H1 (cell line): ENCODE measurements around the gene ACTR2. TPM values are rescaled to one million over a fixed set of nuclear protein-coding genes. Genes with fewer than 3 reads are reported as not detected.

Source experiments
- CTCF ChIA-PET: fragments of 300-600 bp; sonication (Branson Sonifier 250); formaldehyde crosslinking; loops from one replicate; lab custom pipeline; 2021; ENCODE audit not compliant: partially characterized antibody; lab: Charles Lee
- POLR2A ChIA-PET: fragments of 300-600 bp; sonication (Branson Sonifier 250); formaldehyde crosslinking; loops from one replicate; lab custom pipeline; 2021; ENCODE audit warnings: inconsistent platforms; ENCODE audit not compliant: partially characterized antibody; lab: Charles Lee
- DNase-seq, 2 experiments: peaks; one replicate each; pipeline versions ENCODE4 v3.0.0 to v3.0.0-alpha.2; 2010 to 2022; ENCODE audit warnings: low spot score in 2 of 2, low read depth in 1 of 2, mixed read lengths in 1 of 2
- FAIRE-seq: peaks from 2 replicates; lab custom pipeline; 2011; peaks lifted over from hg19 to GRCh38; lab: Jason Lieb, UNC
- H2AFZ ChIP-seq: 2 replicates; pipeline ENCODE4 v1.8.1; 2012; ENCODE audit warnings: low read length, inconsistent platforms
- H2AK5ac ChIP-seq: 2 replicates; pipeline ENCODE4 v1.6.1; 2013; ENCODE audit warnings: low read depth, low read length
- H2BK120ac ChIP-seq: replicated peaks from 2 replicates; pipeline ENCODE3; 2013; ENCODE audit warnings: low read depth, low read length, inconsistent platforms
- H2BK12ac ChIP-seq: 2 replicates; pipeline ENCODE4 v1.6.1; 2013; ENCODE audit warnings: low read depth, low read length
- H2BK15ac ChIP-seq: 2 replicates; pipeline ENCODE4 v1.6.1; 2013; ENCODE audit warnings: low read length
- H2BK20ac ChIP-seq: 2 replicates; pipeline ENCODE4 v1.6.1; 2013; ENCODE audit warnings: low read length
- H2BK5ac ChIP-seq: 2 replicates; pipeline ENCODE4 v1.6.1; 2013; ENCODE audit warnings: low read depth, low read length
- H3K14ac ChIP-seq: 2 replicates; pipeline ENCODE4 v1.6.1; 2013; ENCODE audit warnings: inconsistent platforms; ENCODE audit not compliant: insufficient read length
- H3K18ac ChIP-seq: 2 replicates; pipeline ENCODE4 v1.6.1; 2013; ENCODE audit warnings: low read length; ENCODE audit errors: extremely low read depth
- H3K23ac ChIP-seq: 2 replicates; pipeline ENCODE4 v1.6.1; 2013; ENCODE audit warnings: inconsistent platforms; ENCODE audit not compliant: insufficient read length
- H3K23me2 ChIP-seq: 2 replicates; pipeline ENCODE4 v1.6.1; 2013; ENCODE audit warnings: low read depth, low read length
- H3K27ac ChIP-seq: 2 replicates; pipeline ENCODE4 v1.6.1; 2011; ENCODE audit warnings: low read depth, low read length, inconsistent platforms
- H3K27me3 ChIP-seq, 4 experiments: replicated peaks in 1 of 4; 1 replicate in 1 of 4; 2 replicates in 3 of 4; pipeline versions ENCODE4 v1.6.1 to v1.8.1; 2011 to 2013; ENCODE audit warnings: low read length in 3 of 4, mild to moderate bottlenecking in 3 of 4, inconsistent platforms in 2 of 4, mixed read lengths in 2 of 4, moderate library complexity in 1 of 4; ENCODE audit not compliant: control insufficient read depth in 3 of 4, insufficient read depth in 3 of 4; ENCODE audit errors: extremely low read depth in 1 of 4
- H3K36me3 ChIP-seq, 4 experiments: 2 replicates each; pipeline versions ENCODE4 v1.6.1 to v1.8.1; 2011 to 2013; ENCODE audit warnings: mild to moderate bottlenecking in 4 of 4, low read length in 3 of 4, moderate library complexity in 2 of 4, control low read depth in 1 of 4, inconsistent platforms in 1 of 4; ENCODE audit not compliant: insufficient read depth in 4 of 4, control insufficient read depth in 2 of 4
- H3K4ac ChIP-seq: replicated peaks from 2 replicates; pipeline ENCODE3; 2013; ENCODE audit warnings: low read length, low read depth, mixed read lengths, inconsistent platforms; ENCODE audit not compliant: insufficient read length
- H3K4me1 ChIP-seq, 4 experiments: replicated peaks in 1 of 4; 1 replicate in 1 of 4; 2 replicates in 3 of 4; pipeline versions ENCODE4 v1.6.1 to v1.8.1; 2011 to 2013; ENCODE audit warnings: low read length in 3 of 4, inconsistent platforms in 2 of 4, mixed read lengths in 1 of 4; ENCODE audit not compliant: insufficient read depth in 4 of 4, control insufficient read depth in 3 of 4
- H3K4me2 ChIP-seq, 2 experiments: 2 replicates each; pipeline versions ENCODE4 v1.6.1 to v1.8.1; 2011 to 2013; ENCODE audit warnings: low read depth in 2 of 2, low read length in 2 of 2, control low read depth in 1 of 2, inconsistent platforms in 1 of 2, mild to moderate bottlenecking in 1 of 2; ENCODE audit not compliant: insufficient read depth in 1 of 2
- H3K4me3 ChIP-seq, 4 experiments: fragments of 200-600, 300-600 bp in 1 of 4; sonication (generic), shearing (Covaris generic), sonication (Bioruptor Twin) in 1 of 4; 2 replicates each; pipeline versions ENCODE4 v1.5.1 to v1.8.1; 2011 to 2016; ENCODE audit warnings: low read length in 4 of 4, low read depth in 3 of 4, control low read depth in 2 of 4, inconsistent platforms in 2 of 4, mild to moderate bottlenecking in 2 of 4, mixed read lengths in 1 of 4, moderate library complexity in 1 of 4; ENCODE audit not compliant: insufficient read depth in 2 of 4; ENCODE audit errors: extremely low read depth in 1 of 4
- H3K56ac ChIP-seq: replicated peaks from 2 replicates; pipeline ENCODE3; 2013; ENCODE audit warnings: low read depth, mild to moderate bottlenecking, mixed read lengths, low read length, inconsistent platforms; ENCODE audit not compliant: insufficient read length
- H3K79me1 ChIP-seq: 2 replicates; pipeline ENCODE4 v1.6.1; 2013; ENCODE audit warnings: low read depth, low read length, control low read depth
- H3K79me2 ChIP-seq, 2 experiments: 2 replicates each; pipeline versions ENCODE4 v1.6.1 to v1.8.1; 2012 to 2013; ENCODE audit warnings: low read length in 2 of 2, mild to moderate bottlenecking in 2 of 2, inconsistent platforms in 1 of 2; ENCODE audit not compliant: insufficient read depth in 2 of 2, control insufficient read depth in 1 of 2
- H3K9ac ChIP-seq, 4 experiments: replicated peaks in 1 of 4; 1 replicate in 1 of 4; 2 replicates in 3 of 4; pipeline versions ENCODE4 v1.6.1 to v1.8.1; 2011 to 2013; ENCODE audit warnings: low read depth in 3 of 4, low read length in 3 of 4, control low read depth in 2 of 4, mild to moderate bottlenecking in 2 of 4, moderate library complexity in 2 of 4, inconsistent platforms in 1 of 4; ENCODE audit errors: extremely low read depth in 1 of 4
- H3K9me3 ChIP-seq, 2 experiments: 2 replicates each; pipeline versions ENCODE4 v1.6.1 to v1.8.1; 2012 to 2013; ENCODE audit warnings: mild to moderate bottlenecking in 2 of 2, moderate library complexity in 2 of 2, control low read depth in 1 of 2, inconsistent platforms in 1 of 2, low read depth in 1 of 2, low read length in 1 of 2, mixed read lengths in 1 of 2; ENCODE audit not compliant: insufficient read depth in 2 of 2
- H4K20me1 ChIP-seq, 2 experiments: replicated peaks in 1 of 2; 2 replicates each; pipeline versions ENCODE3 to v1.8.1; 2011 to 2013; ENCODE audit warnings: inconsistent platforms in 2 of 2, low read length in 2 of 2, mild to moderate bottlenecking in 1 of 2; ENCODE audit not compliant: insufficient read depth in 2 of 2, control insufficient read depth in 1 of 2
- H4K5ac ChIP-seq: 2 replicates; pipeline ENCODE4 v1.6.1; 2013; ENCODE audit warnings: low read length, low read depth, mixed read lengths, inconsistent platforms; ENCODE audit not compliant: insufficient read length
- H4K8ac ChIP-seq: 2 replicates; pipeline ENCODE4 v1.8.0; 2013; ENCODE audit warnings: mild to moderate bottlenecking, moderate library complexity, low read length, inconsistent platforms; ENCODE audit not compliant: insufficient read depth; ENCODE audit errors: extremely low read depth
- H4K91ac ChIP-seq: replicated peaks from 2 replicates; pipeline ENCODE3; 2013; ENCODE audit warnings: low read length, mixed read lengths, inconsistent platforms; ENCODE audit not compliant: insufficient read length
- CHD2 ChIP-seq: IDR thresholded peaks from 2 replicates; pipeline ENCODE4 v1.6.1; 2012; ENCODE audit warnings: low read length, improper control_type of control experiment
- GABPA ChIP-seq: IDR thresholded peaks from 2 replicates; pipeline ENCODE4 v1.6.1; 2011; ENCODE audit warnings: mild to moderate bottlenecking, low read length, moderate library complexity, borderline replicate concordance; ENCODE audit not compliant: insufficient read depth
- JUN ChIP-seq: IDR thresholded peaks from 2 replicates; pipeline ENCODE4 v1.6.1; 2011; ENCODE audit warnings: low read depth, mild to moderate bottlenecking, improper control_type of control experiment, low read length
- POLR2A ChIP-seq, 2 experiments: IDR thresholded peaks; 1 replicate in 1 of 2; 2 replicates in 1 of 2; pipeline ENCODE4 v1.6.1; 2011; ENCODE audit warnings: low read depth in 2 of 2, low read length in 2 of 2, mild to moderate bottlenecking in 2 of 2; ENCODE audit errors: control extremely low read depth in 1 of 2
- SIRT6 ChIP-seq: IDR thresholded peaks from one replicate; pipeline ENCODE4 v1.7.1; 2012; ENCODE audit warnings: low read length, inconsistent platforms
- SRF ChIP-seq: IDR thresholded peaks from 2 replicates; pipeline ENCODE4 v1.6.1; 2011; ENCODE audit warnings: mild to moderate bottlenecking, low read depth, low read length, moderate library complexity
- polyA plus RNA-seq, 7 experiments: library from polyadenylated mRNA; depleted of rRNA in 3 of 7; stranded (reverse) in 5 of 7; unstranded in 2 of 7; fragments of >200 nt in 5 of 7; fragments of 200-250 nt in 2 of 7; gene quantifications; 1 replicate in 5 of 7; 2 replicates in 1 of 7; 4 replicates in 1 of 7; pipeline versions ENCODE4 v1.2.1 to v1.2.3, GENCODE V29; 2011 to 2013; ENCODE audit warnings: missing spikeins in 2 of 7, mixed read lengths in 2 of 7
- total RNA-seq: library from RNA; stranded (reverse); fragmentation: NEBNext Ultra II Directional; extraction: Animal tissue kit (Norgen Biotek cat#: 25700); gene quantifications from 2 replicates; pipeline ENCODE4 v1.2.1, GENCODE V29; 2021

Gene ACTR2
- total and polyA plus RNA-seq, 2 of the 8 experiments (the other 6 are each of a cell fraction or from before 2014, with no cell fraction given), result 28.3 to 171 TPM

- Histone ChIP-seq H4K20me1 (no peaks in the 10 kb centered on the region), H3K14ac (no peak overlapping the region), H2BK12ac (no peak overlapping the region), H3K4ac (no peak overlapping the region), H2AFZ (no peak overlapping the region), H4K5ac (no peak overlapping the region), H3K27me3 (no peaks in the 10 kb centered on the region), H2AK5ac (no peak overlapping the region), H3K18ac (no peak overlapping the region), H3K9me3 (no peaks in the 10 kb centered on the region), H2BK15ac (no peak overlapping the region), H3K56ac (no peak overlapping the region), H4K91ac (no peak overlapping the region), H3K9ac (no peak overlapping the region), H3K4me2 (no peak overlapping the region), H3K4me1 (no peaks in the 10 kb centered on the region), H3K4me3 (no peak overlapping the region), H2BK120ac (no peak overlapping the region), H2BK5ac (no peak overlapping the region), H3K79me1 (no peaks in the 10 kb centered on the region), H3K79me2 (no peaks in the 10 kb centered on the region), H3K36me3 (peaks cover 0 to 21% (median 0%) of the 10 kb centered on the region in 4 experiments; a peak in 4 of 8 replicates), H4K8ac (no peak overlapping the region), H3K23ac (no peak overlapping the region), H2BK20ac (no peak overlapping the region), H3K27ac (no peak overlapping the region), H3K23me2 (no peaks in the 10 kb centered on the region; the same call in 1 of the 2 replicates)
- FAIRE-seq, result no peak
- DNase-seq, result no peak
- POLR2A ChIA-PET, result interaction anchor here (0.9 kb wide), 1 partner anchor 11 kb away, joined by 3 read pairs; no protein-coding TSS in a partner anchor
- CTCF ChIA-PET, result interaction anchor here (0.6 kb wide), 1 partner anchor 1187 kb away, joined by 3 read pairs; no protein-coding TSS in a partner anchor
- TF ChIP-seq SIRT6, result no peak
- no peak for TF ChIP-seq GABPA
- no peak for TF ChIP-seq JUN
- no peak for TF ChIP-seq CHD2
- TF ChIP-seq POLR2A (IDR thresholded peaks at IDR 0.05; ENCODE audit: control extremely low read depth in 1 of 2, low read depth in 2 of 2, low read length in 2 of 2), result no peak
- no peak for TF ChIP-seq SRF
- TF ChIP-seq, all 59 proteins: peak for 0
These were observed 25.0 kb downstream of the ACTR2 start for GRCh38 chr2:65252640-65253039.
